HG03571 (cell line): Measurements from ENCODE around the gene RASAL2.
"Not testable (repeated sequence)": the region's sequence is repeated elsewhere in the genome, so short reads cannot be mapped to it uniquely, and the experiment has no call there.

Source experiments
- ATAC-seq: cut with Tn5 transposase; IDR thresholded peaks from one replicate; pipeline ENCODE4 v1.9.1; 2021; ENCODE audit not compliant: unreplicated experiment

The RASAL2 gene

DNA sequence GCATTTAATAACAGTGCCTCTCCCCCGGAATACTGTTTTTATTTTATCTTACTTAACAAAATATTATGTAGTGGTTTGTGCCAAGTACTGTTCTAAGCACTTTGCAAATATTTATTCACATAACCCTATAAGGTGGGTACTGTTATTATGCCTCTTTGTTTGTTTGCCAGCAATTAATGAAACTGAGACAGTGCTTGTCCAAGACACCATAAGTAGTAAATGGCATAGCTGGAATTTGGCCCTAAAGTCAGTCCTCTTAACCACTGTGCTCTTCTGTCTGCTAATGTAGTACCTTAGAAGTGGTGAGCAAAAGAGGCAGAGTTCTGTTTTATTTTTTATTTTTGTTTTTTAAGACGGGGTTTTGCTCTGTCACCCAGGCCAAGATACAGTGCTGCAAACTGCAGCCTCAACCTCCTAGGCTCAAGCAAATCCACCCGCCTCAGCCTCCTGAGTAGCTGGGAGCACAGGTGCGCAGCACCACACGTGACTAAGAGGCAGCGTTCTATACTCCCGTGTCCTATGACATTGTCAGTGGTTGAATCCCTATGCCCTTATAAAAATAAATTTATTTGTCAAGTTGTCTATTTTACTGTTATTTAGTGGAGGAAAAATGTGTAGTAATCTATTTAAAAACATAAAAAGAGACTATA lies 237.1 kb downstream of the RASAL2 start:
- ATAC-seq: no peak

DNA sequence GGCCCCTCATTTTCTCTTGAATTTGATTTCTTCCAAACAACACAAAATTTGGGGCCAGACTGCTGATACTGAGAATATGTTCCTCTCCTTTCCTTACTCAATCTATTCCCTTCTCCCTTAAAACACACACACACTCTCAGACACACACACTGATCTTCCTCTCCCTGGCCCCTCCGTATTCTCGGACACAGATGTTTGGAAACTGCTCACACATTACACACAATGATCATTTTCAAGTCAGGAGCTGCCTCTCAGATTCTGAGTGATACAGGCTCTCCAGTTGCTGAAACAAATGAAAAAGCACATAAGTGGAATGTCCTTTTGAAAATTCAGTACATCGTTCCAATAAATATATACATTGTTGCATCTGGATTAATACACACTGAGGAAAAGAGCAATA lies 241.5 kb downstream of the RASAL2 start:
- ATAC-seq: no peak

GRCh38 chr1:178337091-178337706 lies 243.3 kb downstream of the RASAL2 start:
- no peak for ATAC-seq

- ATAC-seq: no peak
Observed at GRCh38 chr1:178339834-178340233, 245.9 kb downstream of the RASAL2 start.

DNA sequence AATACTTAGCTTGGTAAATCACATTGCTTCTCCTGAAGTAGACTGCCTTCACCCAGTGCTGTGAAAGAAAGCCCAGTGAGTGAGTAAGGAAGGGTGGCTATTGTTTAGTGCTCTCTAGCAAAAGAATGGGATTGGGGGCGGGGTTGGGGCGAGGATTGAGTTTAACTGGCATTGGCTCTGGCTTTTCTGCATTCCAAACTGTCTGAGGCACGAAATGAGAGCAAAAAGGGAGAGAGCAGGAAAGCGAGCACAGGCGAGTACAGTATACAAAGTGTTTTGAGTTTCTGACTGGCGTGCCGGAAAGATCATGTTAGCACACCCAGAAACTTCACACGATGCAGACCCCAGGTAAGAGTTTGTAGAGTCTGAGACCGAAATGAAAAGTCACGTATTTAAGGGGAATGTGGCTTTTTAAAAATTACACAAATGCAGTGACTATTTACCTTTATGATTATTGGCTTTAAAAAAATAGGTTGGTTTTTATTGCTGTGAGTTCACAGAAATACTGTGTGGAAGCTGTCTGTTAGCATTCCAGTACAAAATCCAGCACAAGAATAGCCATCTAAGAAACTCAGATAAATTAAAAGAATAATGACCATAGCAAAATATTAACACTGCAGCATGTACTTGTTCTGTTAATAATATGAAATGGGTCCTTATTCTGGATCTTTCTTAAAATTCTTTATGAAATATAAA lies 247.5 kb downstream of the RASAL2 start:
- no peak for ATAC-seq

DNA sequence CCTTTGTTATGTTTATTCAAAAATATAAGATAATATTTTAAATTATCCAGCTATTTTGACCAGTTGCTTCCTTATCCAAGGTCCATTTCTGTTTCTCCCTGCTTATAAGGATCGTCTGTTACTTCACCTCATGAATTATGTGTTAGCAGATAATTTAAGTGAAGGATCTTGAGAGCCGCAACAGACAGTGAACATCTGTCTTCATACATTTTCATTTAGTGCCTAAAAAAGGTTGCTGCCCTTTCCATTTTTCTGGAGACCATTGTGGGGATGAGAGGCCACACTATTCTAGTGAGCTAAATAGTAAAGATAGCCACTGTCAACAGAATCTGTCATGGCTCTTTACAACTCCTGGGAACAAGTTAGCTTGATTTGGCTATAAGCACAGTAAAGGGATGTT lies 248.8 kb downstream of the RASAL2 start:
- ATAC-seq: no peak

- ATAC-seq: no peak
Observed at GRCh38 chr1:178344513-178345091, 250.7 kb downstream of the RASAL2 start.

DNA sequence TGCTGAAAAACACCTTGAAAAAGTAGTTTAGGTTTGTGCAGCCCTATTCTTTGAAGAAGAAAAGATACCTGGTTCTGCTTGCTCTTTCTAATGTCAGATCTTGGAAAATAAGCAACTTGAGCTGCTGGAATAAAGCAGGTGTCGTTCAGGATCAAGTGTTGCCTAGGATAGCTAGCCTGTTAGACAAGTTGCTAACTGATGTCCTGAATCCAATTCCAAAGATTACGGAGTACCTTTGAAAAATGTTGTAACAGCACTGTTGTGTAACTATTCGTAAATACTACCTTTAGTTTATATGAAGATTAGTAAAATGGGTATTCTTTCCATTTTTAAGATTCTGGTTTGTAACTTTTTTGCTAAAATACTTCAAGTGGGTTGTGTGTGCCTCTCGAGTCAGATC lies 251.3 kb downstream of the RASAL2 start:
- no peak for ATAC-seq

- no peak for ATAC-seq
Observed at GRCh38 chr1:178345807-178346206, 251.9 kb downstream of the RASAL2 start.

DNA sequence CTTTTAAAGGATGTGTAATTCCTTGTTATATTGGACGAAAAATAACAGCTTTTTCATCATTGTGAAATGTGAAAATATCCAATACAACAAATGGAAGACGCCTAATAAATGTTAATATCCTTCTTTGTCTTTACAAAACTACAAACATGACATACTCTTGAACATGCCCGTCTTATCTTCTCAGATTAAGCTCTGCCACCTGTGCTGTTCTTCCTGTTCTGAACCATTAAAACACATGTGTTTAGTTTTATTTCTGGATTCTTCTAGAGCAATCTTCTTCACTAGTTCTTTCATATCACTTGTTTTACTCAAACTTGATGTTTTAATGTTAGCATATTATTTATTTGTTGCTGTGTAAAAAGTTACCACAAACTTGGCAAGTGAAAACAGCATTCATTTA lies 255.9 kb downstream of the RASAL2 start:
- no peak for ATAC-seq

DNA sequence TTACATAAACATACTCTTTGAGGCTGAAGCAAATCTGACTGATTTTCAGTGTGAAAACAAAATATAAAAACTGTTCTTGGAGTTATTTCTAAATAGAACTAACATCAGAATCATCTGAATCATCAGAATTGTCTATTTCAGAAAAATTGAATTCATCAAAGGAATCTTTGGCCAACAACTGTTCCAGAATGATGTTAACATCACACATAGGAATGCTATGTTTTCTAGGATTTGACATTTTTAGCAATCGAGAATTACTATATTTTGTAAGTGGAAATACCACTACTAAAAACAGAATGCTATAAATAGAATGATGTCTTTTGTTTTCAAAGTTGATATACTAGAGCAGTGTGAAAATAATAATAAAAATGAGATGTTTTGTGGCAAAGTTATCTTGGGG lies 258.0 kb downstream of the RASAL2 start:
- ATAC-seq: not testable (repeated sequence)

GRCh38 chr1:178352790-178353416 lies 259.0 kb downstream of the RASAL2 start:
- no peak for ATAC-seq

DNA sequence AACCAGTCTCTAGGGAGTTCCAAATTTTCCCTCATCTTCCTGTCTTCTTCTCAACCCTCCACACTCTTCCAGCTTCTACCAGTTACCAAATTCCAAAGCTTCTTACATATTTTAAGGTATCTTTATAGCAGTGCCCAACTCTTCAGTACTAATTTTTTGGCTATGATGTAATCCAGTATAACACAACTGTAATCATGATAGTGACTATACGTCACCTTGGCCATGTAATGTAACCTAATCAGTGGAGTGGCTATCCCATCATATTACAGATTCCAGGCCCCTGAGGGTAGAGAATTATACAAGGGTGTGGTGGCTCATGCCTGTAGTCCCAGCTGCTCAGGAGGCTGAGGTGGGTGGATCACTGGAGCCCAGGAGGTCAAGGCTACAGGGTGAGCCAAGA lies 259.6 kb downstream of the RASAL2 start:
- no peak for ATAC-seq

DNA sequence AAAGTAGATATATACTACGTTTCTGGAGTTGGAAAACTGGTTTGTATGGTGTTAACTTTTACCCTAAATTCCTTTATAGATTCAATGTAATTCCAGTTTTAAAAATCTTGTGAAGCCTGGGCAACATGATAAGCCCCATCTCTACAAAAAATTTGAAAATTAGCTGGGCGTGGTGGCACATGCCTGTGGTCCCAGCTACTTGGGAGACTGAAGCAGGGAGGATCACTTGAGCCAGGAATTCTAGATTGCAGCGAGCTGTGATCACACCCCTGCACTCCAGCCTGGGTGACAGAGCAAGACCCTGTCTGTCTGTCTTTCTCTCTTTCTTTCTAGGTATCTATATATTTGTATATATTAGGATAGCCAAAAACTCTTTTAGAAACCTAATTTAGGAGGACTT lies 260.9 kb downstream of the RASAL2 start:
- no peak for ATAC-seq

DNA sequence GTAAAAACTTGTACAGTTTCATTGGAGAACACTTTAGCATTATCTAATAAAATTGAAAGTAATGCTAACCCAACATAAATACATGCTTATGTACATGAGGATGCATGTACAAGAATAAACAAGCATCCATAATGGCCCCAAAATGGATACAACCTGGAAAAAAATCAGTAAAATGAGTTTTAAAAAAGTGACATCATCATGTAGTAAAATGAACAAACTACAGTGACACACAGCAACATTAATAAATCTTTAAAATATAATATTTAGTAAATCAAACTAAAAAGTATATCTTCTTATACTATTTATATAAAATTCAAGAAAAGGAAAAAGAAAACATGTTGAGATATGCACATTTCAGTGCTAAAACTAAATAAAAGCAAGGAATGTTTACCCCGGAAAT lies 262.4 kb downstream of the RASAL2 start:
- no peak for ATAC-seq

GRCh38 chr1:178358456-178358855 lies 264.6 kb downstream of the RASAL2 start:
- ATAC-seq: no peak

DNA sequence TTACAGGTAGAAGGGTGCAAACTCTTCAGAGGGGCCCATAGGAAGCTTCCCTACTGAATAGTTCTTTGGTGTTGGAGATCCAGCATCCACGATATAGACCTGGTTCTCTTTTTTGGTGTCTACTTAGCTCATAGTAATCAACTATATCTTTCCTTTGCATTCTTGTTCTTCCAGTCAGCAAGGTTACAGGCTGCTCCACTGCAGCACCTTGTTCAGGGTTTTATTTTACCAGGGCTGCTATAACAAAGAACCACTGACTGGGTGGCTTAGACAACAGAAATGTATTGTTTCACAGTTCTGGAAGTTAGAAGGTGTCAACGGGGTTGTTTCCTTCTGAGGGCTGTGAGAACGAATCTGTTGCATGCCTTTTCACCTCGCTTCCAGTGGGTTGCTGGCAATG lies 266.5 kb downstream of the RASAL2 start:
- no peak for ATAC-seq

GRCh38 chr1:178361847-178362246 lies 267.9 kb downstream of the RASAL2 start:
- ATAC-seq: no peak

GRCh38 chr1:178362747-178363146 lies 268.8 kb downstream of the RASAL2 start:
- no peak for ATAC-seq

GRCh38 chr1:178364782-178365181 lies 270.9 kb downstream of the RASAL2 start:
- ATAC-seq: no peak

DNA sequence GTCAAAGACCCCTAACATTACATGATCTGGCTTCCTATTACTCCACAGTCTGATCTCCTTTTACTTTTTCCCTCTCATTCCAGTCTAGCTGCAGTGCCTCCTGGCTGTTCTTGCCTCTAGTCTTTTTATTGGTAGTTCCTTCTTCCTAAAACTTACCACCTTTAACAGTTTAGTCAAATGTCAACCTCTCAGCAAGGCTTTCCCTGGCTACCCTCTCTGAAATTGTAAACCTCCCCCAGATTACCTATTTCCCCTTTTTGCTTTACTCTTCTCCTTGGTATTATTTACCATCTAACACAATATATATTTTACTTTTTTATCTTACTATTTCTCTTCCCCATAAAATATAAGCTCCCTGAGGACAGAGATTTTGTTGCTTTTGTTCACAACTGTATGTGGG lies 273.2 kb downstream of the RASAL2 start:
- no peak for ATAC-seq

DNA sequence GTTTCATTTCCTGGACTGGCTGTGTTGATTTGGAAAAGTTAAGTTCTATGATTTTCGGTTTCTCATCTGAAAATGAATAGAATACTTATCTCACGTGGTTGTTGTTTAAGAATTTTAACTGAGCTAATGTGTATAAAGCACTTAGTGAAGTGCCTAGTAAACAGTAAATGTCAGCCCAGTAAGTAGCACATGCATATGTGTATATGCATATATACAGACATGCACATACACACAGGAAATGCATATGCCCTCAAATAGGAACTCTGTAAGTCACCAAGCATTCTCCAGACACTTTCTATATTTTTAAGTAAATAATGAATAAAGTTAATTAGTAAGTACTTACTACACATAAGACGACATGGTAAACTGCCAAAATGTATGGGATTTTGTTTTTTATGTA lies 274.3 kb downstream of the RASAL2 start:
- ATAC-seq: no peak
